GM19025 (cell line): ENCODE data around the gene DSCAM.

ENCODE experiments used
- ATAC-seq: cut with Tn5 transposase; IDR thresholded peaks from one replicate; pipeline ENCODE4 v1.9.1; 2021; ENCODE audit warnings: mild to moderate bottlenecking, low read depth, moderate library complexity; ENCODE audit not compliant: unreplicated experiment

Gene DSCAM

GRCh38 chr21:40714536-40714935, 132.4 kb downstream of the DSCAM start:
- ATAC-seq, result no peak

- ATAC-seq, result no peak
Observed at GRCh38 chr21:40707656-40708244, 139.2 kb downstream of the DSCAM start.

- ATAC-seq, result no peak
Observed at GRCh38 chr21:40706806-40707655, 139.9 kb downstream of the DSCAM start.

- ATAC-seq, result no peak
Observed at GRCh38 chr21:40706176-40706575, 140.8 kb downstream of the DSCAM start.

GRCh38 chr21:40704141-40704540, 142.8 kb downstream of the DSCAM start:
- no peak for ATAC-seq

- ATAC-seq, result no peak
Observed at GRCh38 chr21:40699366-40699765, 147.6 kb downstream of the DSCAM start.

- no peak for ATAC-seq
Observed at GRCh38 chr21:40696246-40696645, 150.7 kb downstream of the DSCAM start.

- no peak for ATAC-seq
Observed at GRCh38 chr21:40689840-40690360, 157.1 kb downstream of the DSCAM start.

GRCh38 chr21:40689217-40689616, 157.7 kb downstream of the DSCAM start:
- ATAC-seq, result no peak

- no peak for ATAC-seq
Observed at GRCh38 chr21:40688106-40688864, 158.7 kb downstream of the DSCAM start.

GRCh38 chr21:40687625-40688024, 159.3 kb downstream of the DSCAM start:
- ATAC-seq, result no peak

GRCh38 chr21:40686526-40686925, 160.4 kb downstream of the DSCAM start:
- no peak for ATAC-seq

- no peak for ATAC-seq
Observed at GRCh38 chr21:40685141-40685540, 161.8 kb downstream of the DSCAM start.

- no peak for ATAC-seq
Observed at GRCh38 chr21:40684726-40685125, 162.2 kb downstream of the DSCAM start.

- ATAC-seq, result no peak
Observed at GRCh38 chr21:40683349-40683748, 163.6 kb downstream of the DSCAM start.

GRCh38 chr21:40681164-40681859, 165.6 kb downstream of the DSCAM start:
- no peak for ATAC-seq

- no peak for ATAC-seq
Observed at GRCh38 chr21:40680311-40680710, 166.6 kb downstream of the DSCAM start.

- ATAC-seq, result no peak
Observed at GRCh38 chr21:40678681-40679284, 168.2 kb downstream of the DSCAM start.

- no peak for ATAC-seq
Observed at GRCh38 chr21:40675017-40675416, 171.9 kb downstream of the DSCAM start.

- no peak for ATAC-seq
Observed at GRCh38 chr21:40672602-40673001, 174.4 kb downstream of the DSCAM start.
